Measurements from ENCODE around the gene COL4A1.

Gene COL4A1

GRCh38 chr13:110336681-110337080 is 29.7 kb upstream of the COL4A1 start:
- TF ChIP-seq ZNF274 (IDR thresholded peaks at IDR 0.05; ENCODE audit: low read depth, low read length) (no peak), YY1 (IDR thresholded peaks at IDR 0.05; ENCODE audit: insufficient read depth, insufficient read length) (no peak), SUZ12 (IDR thresholded peaks at IDR 0.05; ENCODE audit: extremely low read depth, insufficient read depth, insufficient read length) (no peak)
- Histone ChIP-seq H3K36me3 (ENCODE audit: insufficient read depth, insufficient read length, low read length) (peaks cover 16% of the 10 kb centered on the region), H3K27me3 (ENCODE audit: insufficient read depth, insufficient read length) (no peaks in the 10 kb centered on the region), H3K4me1 (ENCODE audit: insufficient read depth, insufficient read length) (peaks cover 5% of the 10 kb centered on the region), H3K9ac (ENCODE audit: insufficient read length, low read depth) (no peak overlapping the region), H3K4me3 (ENCODE audit: insufficient read length, low read depth) (no peak overlapping the region), H3K9me3 (ENCODE audit: insufficient read depth, low read length) (no peaks in the 10 kb centered on the region; the same call in 1 of the 2 replicates)
- no peak for DNase-seq (ENCODE audit: low read depth, low spot score)

- Histone ChIP-seq H3K4me3 (ENCODE audit: insufficient read length, low read depth) (no peak overlapping the region), H3K27me3 (ENCODE audit: insufficient read depth, insufficient read length) (no peaks in the 10 kb centered on the region), H3K36me3 (ENCODE audit: insufficient read depth, insufficient read length, low read length) (peaks cover 15% of the 10 kb centered on the region), H3K9me3 (ENCODE audit: insufficient read depth, low read length) (no peaks in the 10 kb centered on the region; the same call in 1 of the 2 replicates), H3K4me1 (ENCODE audit: insufficient read depth, insufficient read length) (peaks cover 3% of the 10 kb centered on the region), H3K9ac (ENCODE audit: insufficient read length, low read depth) (no peak overlapping the region)
- no peak for DNase-seq (ENCODE audit: low read depth, low spot score)
- TF ChIP-seq SUZ12 (IDR thresholded peaks at IDR 0.05; ENCODE audit: extremely low read depth, insufficient read depth, insufficient read length) (no peak), YY1 (IDR thresholded peaks at IDR 0.05; ENCODE audit: insufficient read depth, insufficient read length) (no peak), ZNF274 (IDR thresholded peaks at IDR 0.05; ENCODE audit: low read depth, low read length) (no peak)
Observed at GRCh38 chr13:110336108-110336507, 29.2 kb upstream of the COL4A1 start.

- Histone ChIP-seq H3K4me3 (ENCODE audit: insufficient read length, low read depth) (no peak overlapping the region), H3K36me3 (ENCODE audit: insufficient read depth, insufficient read length, low read length) (peaks cover 18% of the 10 kb centered on the region), H3K9me3 (ENCODE audit: insufficient read depth, low read length) (no peaks in the 10 kb centered on the region; the same call in 1 of the 2 replicates), H3K9ac (ENCODE audit: insufficient read length, low read depth) (no peak overlapping the region), H3K4me1 (ENCODE audit: insufficient read depth, insufficient read length) (no peaks in the 10 kb centered on the region), H3K27me3 (ENCODE audit: insufficient read depth, insufficient read length) (no peaks in the 10 kb centered on the region)
- TF ChIP-seq YY1 (IDR thresholded peaks at IDR 0.05; ENCODE audit: insufficient read depth, insufficient read length) (no peak), ZNF274 (IDR thresholded peaks at IDR 0.05; ENCODE audit: low read depth, low read length) (no peak), SUZ12 (IDR thresholded peaks at IDR 0.05; ENCODE audit: extremely low read depth, insufficient read depth, insufficient read length) (no peak)
- no peak for DNase-seq (ENCODE audit: low read depth, low spot score)
Observed at GRCh38 chr13:110334841-110335490, 28.0 kb upstream of the COL4A1 start.

GRCh38 chr13:110334256-110334655 is 27.3 kb upstream of the COL4A1 start:
- Histone ChIP-seq H3K9ac (ENCODE audit: insufficient read length, low read depth) (no peak overlapping the region), H3K36me3 (ENCODE audit: insufficient read depth, insufficient read length, low read length) (peaks cover 25% of the 10 kb centered on the region), H3K27me3 (ENCODE audit: insufficient read depth, insufficient read length) (no peaks in the 10 kb centered on the region), H3K4me1 (ENCODE audit: insufficient read depth, insufficient read length) (no peaks in the 10 kb centered on the region), H3K4me3 (ENCODE audit: insufficient read length, low read depth) (no peak overlapping the region), H3K9me3 (ENCODE audit: insufficient read depth, low read length) (no peaks in the 10 kb centered on the region; the same call in 1 of the 2 replicates)
- TF ChIP-seq ZNF274 (IDR thresholded peaks at IDR 0.05; ENCODE audit: low read depth, low read length) (no peak), SUZ12 (IDR thresholded peaks at IDR 0.05; ENCODE audit: extremely low read depth, insufficient read depth, insufficient read length) (no peak), YY1 (IDR thresholded peaks at IDR 0.05; ENCODE audit: insufficient read depth, insufficient read length) (no peak)
- DNase-seq (ENCODE audit: low read depth, low spot score) = no peak

- no peaks in the 10 kb centered on the region; the same call in 1 of the 2 replicates for H3K9me3 ChIP-seq (ENCODE audit: insufficient read depth, low read length)
- no peak for DNase-seq (ENCODE audit: low read depth, low spot score)
- no peaks in the 10 kb centered on the region for H3K27me3 ChIP-seq (ENCODE audit: insufficient read depth, insufficient read length)
- peaks cover 29% of the 10 kb centered on the region for H3K36me3 ChIP-seq (ENCODE audit: insufficient read depth, insufficient read length, low read length)
- no peaks in the 10 kb centered on the region for H3K4me1 ChIP-seq (ENCODE audit: insufficient read depth, insufficient read length)
- no peak overlapping the region for H3K9ac ChIP-seq (ENCODE audit: insufficient read length, low read depth)
- H3K4me3 ChIP-seq (ENCODE audit: insufficient read length, low read depth) = no peak overlapping the region
- TF ChIP-seq YY1 (IDR thresholded peaks at IDR 0.05; ENCODE audit: insufficient read depth, insufficient read length) = no peak
- no peak for TF ChIP-seq SUZ12 (IDR thresholded peaks at IDR 0.05; ENCODE audit: extremely low read depth, insufficient read depth, insufficient read length)
- no peak for TF ChIP-seq ZNF274 (IDR thresholded peaks at IDR 0.05; ENCODE audit: low read depth, low read length)
Observed at GRCh38 chr13:110333837-110334236, 26.9 kb upstream of the COL4A1 start.

GRCh38 chr13:110332750-110333149 is 25.8 kb upstream of the COL4A1 start:
- H3K27me3 ChIP-seq (ENCODE audit: insufficient read depth, insufficient read length) = no peaks in the 10 kb centered on the region
- DNase-seq (ENCODE audit: low read depth, low spot score) = no peak
- TF ChIP-seq YY1 (IDR thresholded peaks at IDR 0.05; ENCODE audit: insufficient read depth, insufficient read length) = no peak
- no peak for TF ChIP-seq ZNF274 (IDR thresholded peaks at IDR 0.05; ENCODE audit: low read depth, low read length)
- TF ChIP-seq SUZ12 (IDR thresholded peaks at IDR 0.05; ENCODE audit: extremely low read depth, insufficient read depth, insufficient read length) = no peak
- peaks cover 36% of the 10 kb centered on the region for H3K36me3 ChIP-seq (ENCODE audit: insufficient read depth, insufficient read length, low read length)
- no peak overlapping the region for H3K4me3 ChIP-seq (ENCODE audit: insufficient read length, low read depth)
- H3K4me1 ChIP-seq (ENCODE audit: insufficient read depth, insufficient read length) = no peaks in the 10 kb centered on the region
- H3K9me3 ChIP-seq (ENCODE audit: insufficient read depth, low read length) = no peaks in the 10 kb centered on the region; the same call in 1 of the 2 replicates
- H3K9ac ChIP-seq (ENCODE audit: insufficient read length, low read depth) = no peak overlapping the region

GRCh38 chr13:110331362-110331761 is 24.4 kb upstream of the COL4A1 start:
- Histone ChIP-seq H3K36me3 (ENCODE audit: insufficient read depth, insufficient read length, low read length) (peaks cover 36% of the 10 kb centered on the region), H3K27me3 (ENCODE audit: insufficient read depth, insufficient read length) (no peaks in the 10 kb centered on the region), H3K9me3 (ENCODE audit: insufficient read depth, low read length) (no peaks in the 10 kb centered on the region; the same call in 1 of the 2 replicates), H3K4me1 (ENCODE audit: insufficient read depth, insufficient read length) (peaks cover 2% of the 10 kb centered on the region), H3K9ac (ENCODE audit: insufficient read length, low read depth) (no peak overlapping the region), H3K4me3 (ENCODE audit: insufficient read length, low read depth) (no peak overlapping the region)
- no peak for TF ChIP-seq SUZ12 (IDR thresholded peaks at IDR 0.05; ENCODE audit: extremely low read depth, insufficient read depth, insufficient read length)
- TF ChIP-seq ZNF274 (IDR thresholded peaks at IDR 0.05; ENCODE audit: low read depth, low read length) = no peak
- no peak for TF ChIP-seq YY1 (IDR thresholded peaks at IDR 0.05; ENCODE audit: insufficient read depth, insufficient read length)
- DNase-seq (ENCODE audit: low read depth, low spot score) = no peak
